CD4-positive, alpha-beta memory T cell (primary cell): ENCODE results near the gene SIAH3. TPM values are rescaled to one million over a fixed set of nuclear protein-coding genes. Genes with fewer than 3 reads are reported as not detected.
"Not testable (repeated sequence)": the region's sequence is repeated elsewhere in the genome, so short reads cannot be mapped to it uniquely, and the experiment has no call there.

Experiments used
- CTCF ChIA-PET: fragments of 350-600 bp; sonication (Branson Sonifier 250); formaldehyde crosslinking; loops from one replicate; lab custom pipeline; 2021; ENCODE audit warnings: inconsistent platforms; ENCODE audit not compliant: partially characterized antibody; lab: Charles Lee
- POLR2A ChIA-PET: fragments of 350-600 bp; sonication (Branson Sonifier 250); formaldehyde crosslinking; loops from one replicate; lab custom pipeline; 2021; ENCODE audit not compliant: partially characterized antibody; lab: Charles Lee
- DNase-seq, 5 donors: peaks; one replicate each; pipeline versions ENCODE4 v3.0.0 to v3.0.0-alpha.2; 2020 to 2022; ENCODE audit warnings: mixed read lengths in 1 of 5
- H3K27ac ChIP-seq: one replicate; pipeline ENCODE4 v1.7.0; 2013; ENCODE audit warnings: low read depth, low read length
- H3K27me3 ChIP-seq: 2 replicates; pipeline ENCODE4 v1.7.0; 2013; ENCODE audit warnings: mild to moderate bottlenecking, low read length, moderate library complexity; ENCODE audit not compliant: insufficient read depth
- H3K36me3 ChIP-seq: 2 replicates; pipeline ENCODE4 v1.7.0; 2013; ENCODE audit warnings: mild to moderate bottlenecking, low read length, moderate library complexity; ENCODE audit not compliant: insufficient read depth
- H3K4me1 ChIP-seq: 2 replicates; pipeline ENCODE4 v1.7.0; 2013; ENCODE audit warnings: mild to moderate bottlenecking, low read length, moderate library complexity; ENCODE audit not compliant: insufficient read depth
- H3K4me3 ChIP-seq, 2 donors: one replicate each; pipeline ENCODE4 v1.7.0; 2013; ENCODE audit warnings: low read length in 2 of 2, mild to moderate bottlenecking in 1 of 2
- H3K9me3 ChIP-seq, 2 donors: one replicate each; pipeline ENCODE4 v1.7.0; 2013; ENCODE audit warnings: low read length in 2 of 2, control low read depth in 1 of 2; ENCODE audit not compliant: control insufficient read depth in 1 of 2
- H3K27ac Mint-ChIP-seq, 7 donors: one replicate each; pipeline ENCODE4 v1.8.0; 2020 to 2021; ENCODE audit warnings: mixed read lengths in 7 of 7, mild to moderate bottlenecking in 6 of 7, inconsistent platforms in 3 of 7, moderate library complexity in 3 of 7
- H3K27me3 Mint-ChIP-seq, 2 donors: one replicate each; pipeline ENCODE4 v1.8.0; 2020 to 2021; ENCODE audit warnings: mixed read lengths in 2 of 2
- H3K36me3 Mint-ChIP-seq, 2 donors: one replicate each; pipeline ENCODE4 v1.8.0; 2020 to 2021; ENCODE audit warnings: mixed read lengths in 2 of 2, inconsistent platforms in 1 of 2, mild to moderate bottlenecking in 1 of 2
- H3K4me1 Mint-ChIP-seq, 4 donors: one replicate each; pipeline ENCODE4 v1.8.0; 2020 to 2021; ENCODE audit warnings: mixed read lengths in 4 of 4, mild to moderate bottlenecking in 1 of 4
- H3K4me3 Mint-ChIP-seq, 8 donors: one replicate each; pipeline ENCODE4 v1.8.0; 2020 to 2021; ENCODE audit warnings: mixed read lengths in 8 of 8, mild to moderate bottlenecking in 7 of 8, moderate library complexity in 6 of 8, inconsistent platforms in 3 of 8
- H3K9me3 Mint-ChIP-seq, 8 donors: one replicate each; pipeline ENCODE4 v1.8.0; 2020 to 2021; ENCODE audit warnings: mixed read lengths in 8 of 8, mild to moderate bottlenecking in 5 of 8, inconsistent platforms in 3 of 8, moderate library complexity in 1 of 8
- intact Hi-C: fragments of 100-400 bp; cut with micrococcal nuclease; formaldehyde crosslinking; loops from one replicate; pipeline ENCODE4 v1.15.1; 2023
- polyA plus RNA-seq, 2 donors: library from polyadenylated mRNA; unstranded; fragments of 300-500 nt; fragmentation: Illumina TruSeq; gene quantifications; one replicate each; pipeline ENCODE4 v1.2.3, GENCODE V29; 2021
- total RNA-seq, 2 experiments: library from RNA; stranded (reverse); gene quantifications; one replicate each; pipeline ENCODE4 v1.2.3, GENCODE V29; 2021

SIAH3 gene
- total and polyA plus RNA-seq, 4 experiments from 2014 or later, result 0.13 to 1.9 (median 1.5) TPM; not detected in 1

DNA sequence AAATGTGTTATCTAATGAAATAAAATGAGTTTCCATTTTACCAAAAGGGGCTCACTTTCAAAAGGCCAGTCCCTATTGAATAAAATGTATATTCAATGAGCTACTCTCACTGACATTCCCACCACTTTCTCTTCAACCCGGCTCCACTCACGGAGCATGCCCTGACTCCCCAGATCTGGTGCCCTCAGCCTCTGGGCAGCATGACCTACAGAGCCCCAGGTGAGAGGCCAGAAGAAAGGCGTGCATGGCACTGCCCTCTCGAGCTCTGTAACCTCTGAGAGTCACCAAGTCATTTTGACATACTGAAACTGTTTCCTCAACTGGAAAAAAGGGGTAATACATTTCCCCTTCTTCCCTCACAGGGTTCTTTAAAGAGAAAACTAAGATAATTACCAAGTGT is 25.2 kb upstream of the SIAH3 start:
- DNase-seq, result no peak
- Mint-ChIP-seq H3K27ac (no peak overlapping the region), H3K36me3 (no peaks in the 10 kb centered on the region), H3K4me1 (no peaks in the 10 kb centered on the region), H3K9me3 (peaks cover 0 to 3% (median 0%) of the 10 kb centered on the region in 8 donors), H3K4me3 (no peak overlapping the region), H3K27me3 (peaks cover 2 to 19% of the 10 kb centered on the region in 2 donors)
- POLR2A ChIA-PET, result no interaction called here
- H3K9me3 ChIP-seq, result no peaks in the 10 kb centered on the region
- H3K4me1 ChIP-seq, result no peaks in the 10 kb centered on the region
- no peaks in the 10 kb centered on the region for H3K36me3 ChIP-seq
- H3K4me3 ChIP-seq, result no peak overlapping the region
- H3K27ac ChIP-seq, result no peak overlapping the region
- intact Hi-C loops, result no loop called here
- CTCF ChIA-PET, result interaction anchor here (1.3 kb wide), 1 partner anchor 69 kb away, joined by 3 read pairs; no protein-coding TSS in a partner anchor
- no peaks in the 10 kb centered on the region for H3K27me3 ChIP-seq

DNA sequence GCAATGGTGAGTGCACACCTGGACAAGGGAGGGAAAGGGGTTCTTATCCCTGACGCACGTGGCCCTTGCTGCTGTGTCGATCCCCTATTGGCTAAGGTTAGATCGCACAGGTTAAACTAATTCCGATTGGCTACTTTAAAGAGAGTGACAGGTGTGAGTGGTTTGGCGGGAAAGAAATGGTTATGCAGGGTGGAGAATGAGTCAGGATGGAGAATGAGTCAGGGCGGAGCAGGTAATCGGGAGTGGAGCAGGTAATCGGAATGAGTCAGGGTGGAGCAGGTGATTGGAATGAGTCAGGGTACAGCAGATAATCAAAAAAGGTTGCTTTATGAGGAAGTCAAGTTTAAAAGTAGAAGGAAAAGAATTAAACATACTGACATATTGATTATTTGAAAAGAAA is 24.4 kb upstream of the SIAH3 start:
- peaks cover 0 to 3% (median 0%) of the 10 kb centered on the region in 8 donors for H3K9me3 Mint-ChIP-seq
- ChIA-PET CTCF (interaction anchor here (1.3 kb wide), 1 partner anchor 68 kb away, joined by 3 read pairs; no protein-coding TSS in a partner anchor), POLR2A (no interaction called here)
- H3K4me1 ChIP-seq, result no peaks in the 10 kb centered on the region
- no peak for DNase-seq
- no peaks in the 10 kb centered on the region for H3K9me3 ChIP-seq
- H3K27ac Mint-ChIP-seq, result no peak overlapping the region
- intact Hi-C loops, result no loop called here
- H3K4me3 Mint-ChIP-seq, result no peak overlapping the region
- no peak overlapping the region for H3K27ac ChIP-seq
- H3K27me3 Mint-ChIP-seq, result peaks cover 2 to 17% of the 10 kb centered on the region in 2 donors
- no peaks in the 10 kb centered on the region for H3K36me3 ChIP-seq
- no peaks in the 10 kb centered on the region for H3K4me1 Mint-ChIP-seq
- H3K27me3 ChIP-seq, result no peaks in the 10 kb centered on the region
- H3K4me3 ChIP-seq, result no peak overlapping the region
- no peaks in the 10 kb centered on the region for H3K36me3 Mint-ChIP-seq

DNA sequence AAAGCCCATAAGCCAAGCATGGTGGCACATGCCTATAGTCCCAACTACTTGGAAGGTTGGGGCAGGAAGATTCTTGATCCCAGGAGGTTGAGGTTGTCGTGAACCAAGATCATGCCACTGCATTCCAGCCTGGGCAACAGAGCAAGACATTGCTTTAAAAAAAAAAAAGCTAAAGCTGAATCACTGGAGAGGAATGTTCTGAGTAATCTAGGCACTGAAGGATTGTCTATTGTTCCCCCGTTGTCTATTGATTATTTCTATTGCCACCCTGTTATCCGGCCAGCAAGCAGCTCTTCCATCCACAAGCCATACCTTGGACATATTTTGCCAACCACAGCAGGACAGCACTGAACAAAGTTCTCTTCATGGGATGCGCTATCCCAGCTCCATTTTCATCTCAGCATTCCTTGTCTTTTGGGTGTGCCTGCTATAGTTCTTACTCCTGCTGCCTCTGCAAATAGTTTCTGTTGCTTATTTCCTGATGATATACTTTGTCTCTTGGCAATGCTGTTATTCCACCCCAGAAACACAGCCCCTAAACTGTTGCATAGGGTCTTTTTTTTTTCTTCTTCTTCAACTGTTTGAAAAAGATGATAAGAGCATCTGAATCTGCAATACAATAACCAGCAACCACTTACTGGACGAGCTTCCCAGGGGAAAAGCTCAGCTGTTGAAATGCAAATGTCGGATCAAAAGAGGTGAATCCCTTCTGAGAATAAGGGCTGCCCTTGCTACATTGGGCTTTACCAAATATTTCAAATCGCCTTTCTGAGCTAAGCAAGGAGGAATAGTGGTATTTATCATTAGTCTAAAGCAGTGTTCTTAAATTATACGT is 22.2 kb upstream of the SIAH3 start:
- Mint-ChIP-seq H3K36me3 (no peaks in the 10 kb centered on the region), H3K4me3 (no peak overlapping the region), H3K4me1 (no peaks in the 10 kb centered on the region), H3K9me3 (peaks cover 0 to 3% (median 0%) of the 10 kb centered on the region in 8 donors), H3K27me3 (peaks cover 2 to 11% of the 10 kb centered on the region in 2 donors), H3K27ac (no peak overlapping the region)
- Histone ChIP-seq H3K27me3 (no peaks in the 10 kb centered on the region), H3K9me3 (no peaks in the 10 kb centered on the region), H3K27ac (no peak overlapping the region), H3K36me3 (no peaks in the 10 kb centered on the region), H3K4me1 (no peaks in the 10 kb centered on the region), H3K4me3 (no peak overlapping the region)
- no peak for DNase-seq
- POLR2A ChIA-PET, result interaction anchor here (0.6 kb wide), 1 partner anchor 69 kb away, joined by 3 read pairs; no protein-coding TSS in a partner anchor
- CTCF ChIA-PET, result no interaction called here
- intact Hi-C loops, result no loop called here

DNA sequence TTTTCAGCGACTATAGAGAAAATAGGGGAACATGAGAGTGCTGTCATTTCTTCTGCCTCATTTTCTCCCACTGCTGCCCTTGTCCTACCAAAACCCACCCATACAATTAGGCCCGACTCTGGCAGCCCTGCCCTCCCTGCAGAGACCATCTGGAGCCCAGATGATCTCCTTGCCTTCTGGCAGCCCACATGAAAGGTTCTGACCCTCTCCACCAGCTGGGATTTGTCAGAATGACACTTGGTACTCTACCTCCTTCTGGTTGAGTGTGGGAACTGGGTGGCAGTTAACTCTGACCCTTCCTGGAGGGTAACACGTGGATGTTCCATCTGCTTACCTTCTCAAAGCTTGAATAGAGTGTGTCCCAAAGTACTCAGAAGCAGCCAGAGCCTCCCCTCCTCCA is 21.0 kb upstream of the SIAH3 start:
- POLR2A ChIA-PET, result no interaction called here

DNA sequence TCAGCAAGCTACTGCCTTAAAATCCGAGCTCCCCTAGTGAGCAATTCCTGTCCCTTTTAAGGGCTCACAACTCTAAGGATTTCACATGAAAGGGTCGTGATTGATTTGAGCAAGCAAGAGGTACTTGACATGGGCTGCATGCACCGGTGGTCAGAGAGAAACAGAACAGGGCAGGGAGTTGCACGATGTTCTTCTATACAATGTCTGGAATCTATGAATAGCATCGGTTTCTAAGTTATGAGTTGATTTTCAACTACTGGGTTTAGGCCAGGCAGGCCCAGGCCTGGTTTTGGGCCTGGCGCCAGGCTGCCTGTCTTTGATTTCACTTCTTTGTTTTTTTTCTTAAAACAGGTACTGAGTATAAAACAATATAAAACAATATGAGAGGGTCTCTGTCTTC is 19.6 kb upstream of the SIAH3 start:
- DNase-seq, H3K27ac Mint-ChIP-seq, H3K4me1 Mint-ChIP-seq, H3K4me3 Mint-ChIP-seq, H3K9me3 ChIP-seq, POLR2A ChIA-PET, H3K27me3 ChIP-seq, H3K4me3 ChIP-seq, intact Hi-C loops, H3K9me3 Mint-ChIP-seq, H3K4me1 ChIP-seq, H3K36me3 Mint-ChIP-seq, H3K36me3 ChIP-seq, H3K27ac ChIP-seq: not testable (repeated sequence)
- CTCF ChIA-PET, result interaction anchor here (0.6 kb wide), 1 partner anchor 20 kb away, joined by 3 read pairs; no protein-coding TSS in a partner anchor
- peaks cover 2 to 11% of the 10 kb centered on the region in 2 donors for H3K27me3 Mint-ChIP-seq

More for the DNA sequence above, 21.0 kb upstream of the SIAH3 start:
- Mint-ChIP-seq H3K4me3 (no peak overlapping the region), H3K27ac (no peak overlapping the region), H3K27me3 (peaks cover 2 to 11% of the 10 kb centered on the region in 2 donors), H3K36me3 (no peaks in the 10 kb centered on the region), H3K4me1 (no peaks in the 10 kb centered on the region), H3K9me3 (peaks cover 0 to 5% (median 0%) of the 10 kb centered on the region in 8 donors)
- CTCF ChIA-PET, result no interaction called here
- Histone ChIP-seq H3K9me3 (no peaks in the 10 kb centered on the region), H3K27ac (no peak overlapping the region), H3K4me3 (no peak overlapping the region), H3K27me3 (no peaks in the 10 kb centered on the region), H3K4me1 (no peaks in the 10 kb centered on the region), H3K36me3 (no peaks in the 10 kb centered on the region)
- intact Hi-C loops, result no loop called here
- DNase-seq, result no peak

DNA sequence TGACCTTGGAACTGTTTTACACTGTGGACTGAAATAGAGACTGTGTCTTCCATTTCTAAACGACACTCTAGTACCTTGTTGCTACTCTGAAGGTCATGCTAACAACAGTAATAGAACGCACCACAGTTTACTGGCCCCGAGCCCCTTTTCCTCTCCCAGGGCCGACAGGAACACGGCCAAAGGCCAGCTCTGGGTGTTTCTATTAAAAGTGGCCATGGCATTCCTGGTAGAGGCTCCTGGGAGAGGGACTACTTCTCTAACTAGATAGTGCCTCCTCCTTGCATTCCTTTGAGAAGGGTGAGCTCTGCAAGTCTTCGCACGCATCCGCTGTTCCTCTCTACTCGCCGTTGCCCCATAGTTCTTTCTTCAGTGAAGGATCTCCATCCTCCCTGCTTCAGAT is 18.7 kb upstream of the SIAH3 start:
- intact Hi-C loops, result no loop called here
- no peak overlapping the region for H3K27ac Mint-ChIP-seq
- peaks cover 0 to 8% of the 10 kb centered on the region in 2 donors for H3K27me3 Mint-ChIP-seq
- H3K36me3 Mint-ChIP-seq, result no peaks in the 10 kb centered on the region
- Histone ChIP-seq H3K9me3 (no peaks in the 10 kb centered on the region), H3K36me3 (no peaks in the 10 kb centered on the region), H3K4me3 (no peak overlapping the region), H3K4me1 (no peaks in the 10 kb centered on the region), H3K27ac (no peak overlapping the region), H3K27me3 (no peaks in the 10 kb centered on the region)
- peaks cover 0 to 8% (median 0%) of the 10 kb centered on the region in 8 donors for H3K9me3 Mint-ChIP-seq
- DNase-seq, result no peak
- ChIA-PET CTCF (no interaction called here), POLR2A (no interaction called here)
- H3K4me3 Mint-ChIP-seq, result no peak overlapping the region
- no peaks in the 10 kb centered on the region for H3K4me1 Mint-ChIP-seq

DNA sequence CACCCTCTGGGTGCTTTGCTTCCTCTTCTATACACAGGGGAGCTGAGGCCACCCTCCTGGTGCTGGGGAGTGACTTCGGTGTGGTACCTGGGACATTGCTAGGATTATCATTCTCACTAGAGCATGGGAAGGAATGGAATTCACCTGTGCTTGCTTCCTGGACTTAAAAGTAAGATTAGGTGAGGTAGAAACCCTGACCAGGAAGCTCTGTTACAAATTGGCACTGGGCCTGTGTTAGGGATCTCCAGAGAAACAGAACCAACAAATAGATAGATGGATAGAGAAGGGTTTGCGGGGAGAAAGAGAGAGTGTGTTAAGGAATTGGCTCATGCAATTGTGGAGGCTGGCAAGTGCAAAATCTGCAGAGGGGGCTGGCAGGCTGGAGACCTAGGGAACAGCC is 13.9 kb upstream of the SIAH3 start:
- H3K9me3 ChIP-seq, result no peaks in the 10 kb centered on the region
- no peaks in the 10 kb centered on the region for H3K36me3 ChIP-seq
- Mint-ChIP-seq H3K27ac (peak overlapping the region in 1 of 7 donors; percentile 26), H3K4me1 (no peaks in the 10 kb centered on the region), H3K9me3 (peaks cover 0 to 6% (median 0%) of the 10 kb centered on the region in 8 donors), H3K27me3 (peaks cover 4 to 6% of the 10 kb centered on the region in 2 donors), H3K36me3 (no peaks in the 10 kb centered on the region), H3K4me3 (no peak overlapping the region)
- ChIA-PET POLR2A (no interaction called here), CTCF (no interaction called here)
- H3K27ac ChIP-seq, result no peak overlapping the region
- H3K4me1 ChIP-seq, result no peaks in the 10 kb centered on the region
- intact Hi-C loops, result no loop called here
- no peak for DNase-seq
- H3K4me3 ChIP-seq, result no peak overlapping the region
- no peaks in the 10 kb centered on the region for H3K27me3 ChIP-seq
